Sigmoid colon (tissue), 7 donors: ENCODE measurements around the gene MYO18A. TPM values are rescaled to one million over a fixed set of nuclear protein-coding genes. Genes with fewer than 3 reads are reported as not detected.

Source experiments
- DNase-seq: peaks from one replicate; pipeline ENCODE4 v3.0.0-alpha.2; 2019
- H3K27ac ChIP-seq, 4 donors: fragments of 200-600 bp; sonication (generic); one replicate each; pipeline ENCODE4 v1.5.1; 2016 to 2019; ENCODE audit warnings: mild to moderate bottlenecking in 1 of 4
- H3K27me3 ChIP-seq, 3 donors: fragments of 200-600 bp; sonication (generic); one replicate each; pipeline ENCODE4 v1.5.1; 2019; ENCODE audit warnings: mild to moderate bottlenecking in 1 of 3
- H3K36me3 ChIP-seq, 4 donors: fragments of 200-600 bp; sonication (generic); one replicate each; pipeline ENCODE4 v1.5.1; 2016 to 2019
- H3K4me1 ChIP-seq, 4 donors: fragments of 200-600 bp; sonication (generic); one replicate each; pipeline ENCODE4 v1.5.1; 2017 to 2019
- H3K4me3 ChIP-seq, 4 donors: fragments of 200-600 bp; sonication (generic); one replicate each; pipeline ENCODE4 v1.5.1; 2017 to 2019; ENCODE audit warnings: mild to moderate bottlenecking in 2 of 4, moderate library complexity in 1 of 4
- H3K9me3 ChIP-seq, 4 donors: fragments of 200-600 bp in 3 of 4; sonication (generic) in 3 of 4; one replicate each; pipeline versions ENCODE4 v1.5.1 to v1.6.1; 2013 to 2019
- EP300 ChIP-seq, 4 donors: sonication (generic); formaldehyde crosslinking; IDR thresholded peaks; one replicate each; pipeline ENCODE4 v1.6.1; 2017; ENCODE audit warnings: antibody characterized with exemption in 4 of 4
- POLR2A ChIP-seq, 2 donors: fragments of 450-650 bp; IDR thresholded peaks; one replicate each; pipeline ENCODE4 v1.6.1; 2016; ENCODE audit warnings: antibody characterized with exemption in 2 of 2, mild to moderate bottlenecking in 2 of 2, moderate library complexity in 2 of 2
- POLR2AphosphoS5 ChIP-seq, 4 donors: sonication (generic); formaldehyde crosslinking; IDR thresholded peaks; one replicate each; pipeline ENCODE4 v1.6.1; 2017; ENCODE audit warnings: antibody characterized with exemption in 4 of 4
- WGBS, 2 donors: extraction: QIAGEN DNeasy Blood & Tissue Kit; methylation state at CpG; one replicate each; pipeline ENCODE4 v1.1.7; 2013; 5-methylcytosine and 5-hydroxymethylcytosine counted together
- intact Hi-C: fragments of 100-400 bp; cut with DNase I; formaldehyde crosslinking; loops from one replicate; pipeline ENCODE4 v1.15.1; 2023
- polyA plus RNA-seq, 3 donors: library from polyadenylated mRNA; stranded (reverse); fragments of 200-250 nt; gene quantifications; one replicate each; pipeline ENCODE4 v1.2.3, GENCODE V29; 2013
- total RNA-seq, 4 donors: library from RNA; depleted of rRNA; stranded (reverse); fragments of >200 nt; gene quantifications; one replicate each; pipeline ENCODE4 v1.1.0, GENCODE V29; 2016
- TF ChIP-seq, protein P1 (sequence below), 4 experiments: fragments of 450-650 bp in 3 of 4; fragments of 200-600 bp in 1 of 4; IDR thresholded peaks; one replicate each; pipeline ENCODE4 v1.5.1; 2016 to 2019; ENCODE audit warnings: antibody characterized with exemption in 4 of 4, mild to moderate bottlenecking in 3 of 4, moderate library complexity in 2 of 4
- donor health status: healthy with polysubstance abuse.
- donor health status: Bipolar disorder and iron deficiency.
- donor health status: healthy.

MYO18A gene
- total and polyA plus RNA-seq, 7 donors = 24.0 to 92.6 (median 48.4) TPM

DNA sequence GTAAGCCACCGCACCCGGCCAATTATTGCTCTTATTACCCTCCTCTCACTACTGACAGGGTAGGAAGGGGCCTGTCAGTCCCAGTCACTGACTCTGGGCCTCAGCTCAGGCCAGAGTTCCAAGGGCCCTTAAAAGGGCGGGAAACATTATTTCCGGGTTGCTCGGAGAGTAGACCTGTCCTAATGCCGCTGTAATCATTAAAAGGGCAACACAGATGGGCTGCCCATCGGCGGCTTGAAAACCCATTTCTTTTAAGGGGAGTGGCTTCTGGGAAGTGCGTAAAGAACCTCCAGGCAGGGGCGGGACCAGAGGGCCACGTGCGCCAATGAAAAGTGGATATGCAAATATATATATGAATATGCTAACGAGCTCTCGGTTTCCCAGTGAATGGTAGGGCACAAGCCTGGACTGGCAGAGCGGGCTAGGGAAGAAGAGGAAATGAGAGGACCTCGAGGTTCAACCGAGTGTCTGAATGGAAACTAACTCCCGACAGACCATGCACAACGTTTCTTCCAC is 110.6 kb downstream of the MYO18A start:
- H3K4me1 ChIP-seq = no peaks in the 10 kb centered on the region
- H3K4me3 ChIP-seq = no peak overlapping the region
- peaks cover 0 to 22% (median 0%) of the 10 kb centered on the region in 3 donors for H3K27me3 ChIP-seq
- peaks cover 0 to 7% (median 0%) of the 10 kb centered on the region in 4 donors for H3K36me3 ChIP-seq
- TF ChIP-seq POLR2AphosphoS5 (IDR thresholded peaks at IDR 0.05) (no peak), POLR2A (IDR thresholded peaks at IDR 0.05) (no peak), EP300 (IDR thresholded peaks at IDR 0.05) (no peak)
- TF ChIP-seq, protein P1, sequence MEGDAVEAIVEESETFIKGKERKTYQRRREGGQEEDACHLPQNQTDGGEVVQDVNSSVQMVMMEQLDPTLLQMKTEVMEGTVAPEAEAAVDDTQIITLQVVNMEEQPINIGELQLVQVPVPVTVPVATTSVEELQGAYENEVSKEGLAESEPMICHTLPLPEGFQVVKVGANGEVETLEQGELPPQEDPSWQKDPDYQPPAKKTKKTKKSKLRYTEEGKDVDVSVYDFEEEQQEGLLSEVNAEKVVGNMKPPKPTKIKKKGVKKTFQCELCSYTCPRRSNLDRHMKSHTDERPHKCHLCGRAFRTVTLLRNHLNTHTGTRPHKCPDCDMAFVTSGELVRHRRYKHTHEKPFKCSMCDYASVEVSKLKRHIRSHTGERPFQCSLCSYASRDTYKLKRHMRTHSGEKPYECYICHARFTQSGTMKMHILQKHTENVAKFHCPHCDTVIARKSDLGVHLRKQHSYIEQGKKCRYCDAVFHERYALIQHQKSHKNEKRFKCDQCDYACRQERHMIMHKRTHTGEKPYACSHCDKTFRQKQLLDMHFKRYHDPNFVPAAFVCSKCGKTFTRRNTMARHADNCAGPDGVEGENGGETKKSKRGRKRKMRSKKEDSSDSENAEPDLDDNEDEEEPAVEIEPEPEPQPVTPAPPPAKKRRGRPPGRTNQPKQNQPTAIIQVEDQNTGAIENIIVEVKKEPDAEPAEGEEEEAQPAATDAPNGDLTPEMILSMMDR (IDR thresholded peaks at IDR 0.05) = no peak
- H3K27ac ChIP-seq = no peak overlapping the region
- WGBS, 2 donors = 44 to 63% methylated on average over 19 of the region's 19 CpGs
- no peaks in the 10 kb centered on the region for H3K9me3 ChIP-seq
- no peak for DNase-seq
- intact Hi-C loops = no loop called here

DNA sequence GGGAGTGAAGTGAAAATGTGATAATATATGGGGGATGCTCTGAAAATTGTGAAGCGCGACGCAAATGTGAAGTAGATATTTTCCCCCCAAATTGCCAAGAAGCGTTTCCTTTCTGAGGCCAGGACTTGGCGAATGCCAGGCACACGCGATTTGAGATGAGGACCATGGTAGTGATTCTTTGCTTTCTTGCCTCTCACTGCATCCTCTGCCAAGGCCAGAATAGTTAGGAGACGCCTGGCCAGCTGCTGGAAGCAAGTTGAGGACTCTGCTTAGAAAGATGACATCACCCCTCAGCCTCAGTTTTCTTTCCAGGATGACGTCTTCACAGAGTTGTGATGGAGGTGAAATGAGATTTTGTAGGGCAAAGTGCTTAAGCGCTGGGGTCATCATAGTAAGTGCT is 111.4 kb downstream of the MYO18A start:
- WGBS, 2 donors = 89 to 90% methylated on average over 10 of the region's 10 CpGs
- TF ChIP-seq POLR2A (IDR thresholded peaks at IDR 0.05) (no peak), EP300 (IDR thresholded peaks at IDR 0.05) (no peak), POLR2AphosphoS5 (IDR thresholded peaks at IDR 0.05) (no peak)
- TF ChIP-seq, protein P1 (IDR thresholded peaks at IDR 0.05) = no peak

DNA sequence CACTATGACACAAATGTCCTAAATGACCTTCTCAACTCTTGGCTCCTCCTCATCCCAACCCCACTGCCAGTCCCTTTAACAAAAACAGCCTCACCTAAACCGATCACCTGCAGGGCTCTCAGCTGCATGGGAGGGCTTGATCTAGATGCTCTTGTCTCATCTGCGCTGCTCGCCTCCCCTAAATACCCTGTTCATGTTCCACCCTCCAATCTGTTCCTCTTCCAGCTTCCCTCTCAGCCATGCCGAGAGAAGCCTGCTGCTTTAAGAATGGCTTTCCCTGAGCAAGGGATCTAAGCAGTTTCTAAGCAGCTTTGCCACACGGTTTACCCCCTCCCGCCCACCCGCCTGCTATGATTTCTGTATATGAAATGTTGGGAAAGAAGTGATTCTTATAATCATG is 113.6 kb downstream of the MYO18A start:
- Histone ChIP-seq H3K4me3 (no peak overlapping the region), H3K9me3 (no peaks in the 10 kb centered on the region), H3K27me3 (peaks cover 0 to 29% (median 0%) of the 10 kb centered on the region in 3 donors), H3K36me3 (no peaks in the 10 kb centered on the region), H3K27ac (no peak overlapping the region), H3K4me1 (no peaks in the 10 kb centered on the region)
- WGBS, 2 donors = 80 to 86% methylated on average over 7 of the region's 7 CpGs
- intact Hi-C loops = no loop called here
- no peak for TF ChIP-seq POLR2AphosphoS5 (IDR thresholded peaks at IDR 0.05)
- TF ChIP-seq, protein P1 (IDR thresholded peaks at IDR 0.05) = no peak
- no peak for TF ChIP-seq EP300 (IDR thresholded peaks at IDR 0.05)
- no peak for TF ChIP-seq POLR2A (IDR thresholded peaks at IDR 0.05)
- DNase-seq = no peak

More for the DNA sequence above, 111.4 kb downstream of the MYO18A start:
- Histone ChIP-seq H3K27me3 (peaks cover 0 to 25% (median 0%) of the 10 kb centered on the region in 3 donors), H3K9me3 (no peaks in the 10 kb centered on the region), H3K4me1 (no peaks in the 10 kb centered on the region), H3K27ac (no peak overlapping the region), H3K36me3 (no peaks in the 10 kb centered on the region), H3K4me3 (no peak overlapping the region)
- intact Hi-C loops = no loop called here
- no peak for DNase-seq

GRCh38 chr17:29066047-29066446 is 114.2 kb downstream of the MYO18A start:
- 85 to 86% methylated on average over 7 of the region's 7 CpGs for WGBS, 2 donors
- DNase-seq = no peak

More at GRCh38 chr17:29066047-29066446, 114.2 kb downstream of the MYO18A start:
- no peaks in the 10 kb centered on the region for H3K36me3 ChIP-seq
- intact Hi-C loops = no loop called here
- no peak overlapping the region for H3K27ac ChIP-seq
- H3K4me3 ChIP-seq = no peak overlapping the region
- TF ChIP-seq EP300 (IDR thresholded peaks at IDR 0.05) (no peak), POLR2A (IDR thresholded peaks at IDR 0.05) (no peak), POLR2AphosphoS5 (IDR thresholded peaks at IDR 0.05) (no peak)
- TF ChIP-seq, protein P1 (IDR thresholded peaks at IDR 0.05) = no peak
- H3K4me1 ChIP-seq = no peaks in the 10 kb centered on the region
- peaks cover 0 to 29% (median 0%) of the 10 kb centered on the region in 3 donors for H3K27me3 ChIP-seq
- H3K9me3 ChIP-seq = no peaks in the 10 kb centered on the region
